Fibroblast of skin of left quadriceps (primary cell): ENCODE measurements around the gene SUPT20HL2.
"Not testable (repeated sequence)": the region's sequence is repeated elsewhere in the genome, so short reads cannot be mapped to it uniquely, and the experiment has no call there.

Experiments used
- DNase-seq, 2 experiments: peaks; one replicate each; pipeline ENCODE4 v3.0.0-alpha.2; 2013; ENCODE audit warnings: low read depth in 2 of 2

Gene SUPT20HL2

GRCh38 chrX:24309580-24310374 lies 4.1 kb downstream of the SUPT20HL2 start:
- not testable (repeated sequence) for DNase-seq

GRCh38 chrX:24308803-24309202 lies 5.1 kb downstream of the SUPT20HL2 start:
- not testable (repeated sequence) for DNase-seq

- no peak for DNase-seq
Observed at GRCh38 chrX:24306440-24306839, 7.4 kb downstream of the SUPT20HL2 start.

DNA sequence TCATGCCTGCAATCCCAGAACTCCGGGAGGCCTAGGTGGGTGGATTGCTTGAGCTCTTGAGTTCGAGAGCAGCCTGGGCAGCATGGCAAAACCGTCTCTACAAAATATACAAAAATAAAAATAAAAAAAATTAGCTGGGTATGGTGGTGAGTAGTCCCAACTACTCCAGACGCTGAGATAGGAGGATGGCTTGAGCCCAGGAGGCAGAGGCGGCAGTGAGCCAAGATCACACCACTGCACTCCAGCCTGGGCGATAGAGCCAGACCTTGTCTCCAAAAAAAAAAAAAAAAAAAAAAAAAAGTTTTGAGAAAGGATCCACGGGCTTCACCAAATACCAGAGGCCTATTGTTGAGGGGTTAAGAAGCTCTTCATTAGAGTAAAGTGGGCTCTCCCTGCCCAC lies 8.0 kb downstream of the SUPT20HL2 start:
- no peak for DNase-seq

DNA sequence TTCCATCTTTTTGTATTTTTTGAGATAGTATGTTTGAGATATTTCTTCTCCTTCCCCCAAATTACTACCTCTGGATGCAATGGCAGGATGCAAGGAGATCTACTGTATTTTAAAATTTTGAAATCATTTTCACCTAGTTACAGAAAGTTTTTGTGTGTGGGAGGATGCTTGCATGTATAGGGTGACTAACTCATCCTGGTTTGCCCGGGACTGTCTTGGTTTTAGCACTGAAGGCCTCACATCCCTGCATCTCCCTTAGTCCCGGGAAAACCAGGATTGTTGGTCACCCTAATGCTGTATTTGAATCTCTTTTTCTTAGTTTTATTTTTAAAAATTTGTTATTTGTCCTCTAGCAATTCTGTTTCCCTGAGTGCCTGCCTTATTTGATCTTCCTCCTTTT lies 12.1 kb downstream of the SUPT20HL2 start:
- no peak for DNase-seq

GRCh38 chrX:24301060-24301459 lies 12.8 kb downstream of the SUPT20HL2 start:
- DNase-seq = no peak

GRCh38 chrX:24298191-24298590 lies 15.7 kb downstream of the SUPT20HL2 start:
- no peak for DNase-seq

DNA sequence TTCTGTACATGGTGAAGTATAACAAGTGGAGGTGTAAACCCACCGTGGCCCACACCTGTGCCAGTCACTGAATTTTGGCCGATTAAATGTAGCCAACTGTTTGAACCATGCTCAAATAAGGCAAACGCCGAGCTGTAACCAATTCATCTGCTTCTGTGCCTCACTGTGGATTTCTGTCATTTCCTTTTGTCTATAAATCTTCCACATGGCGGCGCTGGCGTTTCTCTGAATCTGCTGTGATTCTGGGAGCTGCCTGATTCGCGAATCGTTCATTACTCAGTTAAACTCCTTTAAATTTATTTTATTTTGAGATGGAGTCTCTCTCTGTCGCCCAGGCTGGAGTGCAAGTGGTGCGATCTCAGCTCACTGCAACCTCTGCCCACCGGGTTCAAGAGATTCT lies 19.2 kb downstream of the SUPT20HL2 start:
- peak; percentile 1 to 4 for DNase-seq

GRCh38 chrX:24293412-24293811 lies 20.5 kb downstream of the SUPT20HL2 start:
- no peak for DNase-seq

GRCh38 chrX:24292353-24292752 lies 21.5 kb downstream of the SUPT20HL2 start:
- no peak for DNase-seq

DNA sequence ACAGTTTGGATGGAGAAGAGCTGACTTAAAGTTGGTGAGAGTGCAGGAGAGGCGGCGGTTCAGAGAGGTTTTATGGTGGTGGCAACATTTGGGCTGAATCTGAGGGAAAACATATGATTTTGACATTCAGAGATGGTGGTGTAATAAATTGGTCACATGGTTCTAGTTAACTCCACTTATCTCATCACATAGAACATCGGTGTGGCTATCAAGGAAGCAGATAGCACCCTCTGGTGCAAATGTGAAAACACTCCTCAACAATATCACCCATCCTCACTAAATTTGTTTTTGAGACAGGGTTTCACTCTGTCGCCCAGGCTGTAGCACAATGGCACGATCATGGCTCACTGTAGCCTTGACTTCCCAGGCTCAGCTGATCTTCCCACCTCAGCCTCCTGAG lies 28.8 kb downstream of the SUPT20HL2 start:
- peak; percentile 1 to 2 for DNase-seq

DNA sequence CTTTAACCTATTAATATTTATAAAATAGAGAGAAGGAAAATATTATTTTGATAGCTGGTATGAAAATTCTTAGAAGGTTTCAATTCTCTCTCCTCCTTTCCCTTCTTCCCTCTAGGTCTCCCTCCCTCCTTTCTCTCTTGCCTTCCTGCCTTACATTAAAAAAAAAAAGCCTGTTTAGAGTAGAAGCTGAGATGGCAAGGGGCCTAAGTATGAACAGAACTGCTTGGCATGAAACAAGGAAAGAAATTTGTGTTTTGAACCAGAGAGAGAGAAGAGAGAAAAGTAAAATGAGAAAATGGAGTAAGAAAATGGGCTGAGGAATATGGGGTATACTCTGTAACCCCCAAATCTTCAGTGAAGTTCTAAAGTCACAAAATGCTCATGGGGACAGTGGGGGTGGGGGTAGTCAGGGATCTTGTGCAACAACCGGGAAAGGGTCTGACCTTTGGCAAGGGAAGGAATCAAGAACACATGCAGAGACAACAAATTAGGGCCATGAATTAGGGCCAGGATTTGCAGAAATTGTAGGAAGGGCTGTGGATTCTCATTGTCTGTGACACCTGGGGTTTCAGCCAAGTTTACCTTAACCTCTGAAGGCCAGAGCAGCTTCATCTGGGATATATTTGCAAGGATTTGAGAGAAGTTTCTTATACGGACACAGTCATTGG lies 30.6 kb downstream of the SUPT20HL2 start:
- DNase-seq = no peak

GRCh38 chrX:24282381-24283126 lies 31.3 kb downstream of the SUPT20HL2 start:
- DNase-seq = peak; percentile 12 to 14

- DNase-seq = no peak
Observed at GRCh38 chrX:24277405-24277804, 36.5 kb downstream of the SUPT20HL2 start.

DNA sequence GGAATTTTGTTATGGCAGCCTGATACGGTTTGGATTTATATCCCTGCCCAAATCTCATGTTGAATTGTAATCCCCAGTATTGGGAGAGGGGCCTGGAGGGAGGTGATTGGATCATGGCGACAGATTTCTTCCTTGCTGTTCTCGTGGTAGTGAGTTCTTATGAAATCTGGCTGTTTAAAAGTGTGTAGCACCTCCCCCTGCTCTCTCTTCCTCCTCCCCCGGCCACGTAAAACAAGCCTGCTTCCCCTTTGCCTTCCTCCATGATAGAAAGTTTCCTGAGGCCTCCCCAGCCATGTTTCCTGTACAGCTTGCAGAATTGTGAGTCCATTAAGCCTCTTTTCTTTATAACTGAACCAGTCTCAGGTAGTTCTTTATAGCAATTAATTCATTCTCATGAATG lies 37.9 kb downstream of the SUPT20HL2 start:
- no peak for DNase-seq

GRCh38 chrX:24271262-24271661 lies 42.6 kb downstream of the SUPT20HL2 start:
- DNase-seq = no peak

DNA sequence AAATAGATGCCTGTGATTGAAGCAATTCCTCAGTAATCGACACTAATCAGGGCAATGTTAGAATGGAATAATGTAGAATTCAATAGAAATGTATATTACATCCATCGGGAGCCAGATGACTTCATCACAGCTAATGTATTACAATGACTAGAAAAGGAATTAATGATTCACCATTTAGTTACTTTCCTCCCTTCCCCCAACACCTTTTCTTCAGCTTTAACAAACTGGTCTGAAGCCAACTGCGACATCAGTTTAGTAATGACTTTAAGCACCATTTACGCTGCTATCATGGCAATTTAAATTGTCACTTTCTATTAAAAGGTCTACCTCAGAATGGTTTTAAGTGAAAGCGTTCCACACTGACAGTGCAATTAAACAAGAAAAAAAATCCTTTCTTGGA lies 45.1 kb downstream of the SUPT20HL2 start:
- no peak for DNase-seq

GRCh38 chrX:24266996-24267395 lies 46.9 kb downstream of the SUPT20HL2 start:
- no peak for DNase-seq

GRCh38 chrX:24264383-24264782 lies 49.5 kb downstream of the SUPT20HL2 start:
- no peak for DNase-seq

- DNase-seq = no peak
Observed at GRCh38 chrX:24262309-24262708, 51.6 kb downstream of the SUPT20HL2 start.
